Measurements from ENCODE around the gene MAU2.

MAU2 gene

DNA sequence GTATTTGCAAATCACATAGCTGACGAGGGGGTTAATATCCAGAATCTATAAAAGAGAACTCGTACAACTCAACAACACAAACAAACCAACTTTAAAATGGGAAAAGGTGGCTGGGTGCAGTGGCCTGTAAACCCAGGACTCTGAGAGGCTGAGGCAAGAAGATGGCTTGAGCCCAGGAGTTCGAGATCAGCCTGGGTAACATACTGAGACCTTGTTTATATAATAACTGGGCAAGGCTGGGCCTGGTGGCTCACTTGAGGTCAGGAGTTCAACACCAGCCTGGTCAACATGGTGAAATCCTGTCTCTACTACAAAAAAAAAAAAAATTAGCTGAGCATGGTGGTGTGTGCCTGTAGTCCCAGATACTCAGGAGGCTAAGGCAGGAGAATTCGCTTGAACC lies 25.7 kb upstream of the MAU2 start:
- ChIA-PET CTCF (interaction anchor here (1.6 kb wide), 1 partner anchor 12 kb away, joined by 3 read pairs; no protein-coding TSS in a partner anchor), POLR2A (no interaction called here)
- no peak for DNase-seq (ENCODE audit: extremely low spot score)
- TF ChIP-seq CTCF (IDR thresholded peaks at IDR 0.05; ENCODE audit: control extremely low read depth, extremely low read depth, low read depth, missing control alignments), result no peak

DNA sequence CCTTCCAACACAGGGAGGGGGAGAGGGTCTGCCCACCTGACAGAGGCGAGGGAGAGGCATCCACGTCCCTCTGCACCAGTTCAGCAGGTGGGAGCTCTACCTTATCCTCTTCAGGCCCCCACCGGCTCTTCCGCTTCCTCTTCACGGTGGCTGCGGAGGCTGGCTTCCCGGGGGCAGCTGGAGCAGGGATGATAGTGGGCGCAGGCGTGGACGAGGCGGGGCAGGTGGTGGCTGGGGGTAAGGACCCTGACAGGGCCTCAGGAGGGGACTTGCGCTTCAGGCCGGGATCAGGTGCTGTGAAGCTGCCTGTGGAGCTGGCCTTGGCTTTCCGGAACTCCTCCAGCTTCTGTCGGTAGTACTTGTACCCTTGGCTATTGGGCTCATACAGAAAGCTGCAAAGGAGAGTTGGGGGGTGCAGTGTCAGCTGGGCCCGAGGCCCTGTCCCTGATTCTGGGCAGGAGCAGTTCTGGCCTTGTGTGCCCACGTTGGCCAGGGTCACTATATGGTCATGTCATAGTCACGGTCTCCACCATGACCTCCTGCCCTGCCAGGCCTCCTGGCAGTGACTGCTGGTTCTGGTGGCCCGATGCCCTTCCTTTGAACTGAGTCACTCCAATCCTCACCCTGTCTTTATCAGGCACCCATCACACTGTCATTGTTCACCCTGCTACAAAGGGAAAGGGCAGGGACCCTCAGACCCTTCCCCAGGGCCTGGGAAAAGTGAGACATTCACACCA lies 23.5 kb upstream of the MAU2 start:
- POLR2A ChIA-PET, result no interaction called here

GRCh38 chr19:19297759-19298158 lies 22.9 kb upstream of the MAU2 start:
- ChIA-PET CTCF (interaction anchor here (1.0 to 1.1 kb wide), 2 partner anchors 14 to 123 kb away, joined by 3 read pairs; no protein-coding TSS in a partner anchor), POLR2A (no interaction called here)
- TF ChIP-seq CTCF (IDR thresholded peaks at IDR 0.05; ENCODE audit: control extremely low read depth, extremely low read depth, low read depth, missing control alignments), result no peak
- no peak for DNase-seq (ENCODE audit: extremely low spot score)

More for the DNA sequence above, 23.5 kb upstream of the MAU2 start:
- no peak for DNase-seq (ENCODE audit: extremely low spot score)
- CTCF ChIA-PET, result interaction anchor here (1.0 kb wide), 1 partner anchor 122 kb away, joined by 3 read pairs; no protein-coding TSS in a partner anchor
- no peak for TF ChIP-seq CTCF (IDR thresholded peaks at IDR 0.05; ENCODE audit: control extremely low read depth, extremely low read depth, low read depth, missing control alignments)

DNA sequence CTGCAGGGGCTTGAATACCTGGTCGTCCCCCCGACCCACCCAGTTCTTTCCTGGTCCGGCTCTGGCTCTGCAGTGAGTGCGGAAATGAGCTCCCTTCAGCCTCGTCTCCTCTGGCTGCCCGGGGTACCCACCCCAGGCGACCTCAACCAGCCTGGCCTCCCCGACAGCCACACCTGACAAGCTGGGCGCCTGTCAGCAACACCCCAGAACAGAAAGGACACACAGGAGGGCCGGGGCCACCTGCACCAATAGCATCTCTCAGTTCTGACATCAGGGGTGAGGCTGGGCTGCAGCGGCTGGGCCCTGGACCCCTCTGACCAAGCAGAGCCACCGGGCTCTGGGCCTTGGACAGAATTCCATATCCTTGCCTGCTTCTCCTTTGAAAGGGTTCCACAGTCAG lies 20.0 kb upstream of the MAU2 start:
- no peak for TF ChIP-seq CTCF (IDR thresholded peaks at IDR 0.05; ENCODE audit: control extremely low read depth, extremely low read depth, low read depth, missing control alignments)
- DNase-seq (ENCODE audit: extremely low spot score), result no peak
- CTCF ChIA-PET, result no interaction called here
- POLR2A ChIA-PET, result interaction anchor here (0.6 kb wide), 1 partner anchor 105 kb away, joined by 7 read pairs; no protein-coding TSS in a partner anchor

DNA sequence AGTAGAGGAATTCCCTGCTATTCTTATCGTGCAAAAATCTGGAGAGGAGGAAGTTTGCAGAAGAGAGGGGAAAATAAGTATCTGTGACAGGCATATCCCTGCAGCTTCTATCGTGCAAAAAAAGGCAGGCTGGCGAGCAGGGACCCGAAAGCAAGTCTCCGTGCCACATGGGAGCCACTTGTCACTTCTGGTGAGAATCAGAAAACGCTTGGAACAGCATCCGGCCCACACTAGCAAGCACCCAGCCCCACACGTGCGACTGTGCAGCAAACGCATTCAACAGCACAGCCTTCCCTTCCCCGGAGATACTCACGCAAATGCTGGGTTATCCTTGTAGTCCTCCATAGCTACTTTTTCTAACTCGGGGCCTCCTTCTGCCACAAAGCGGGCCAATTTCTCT lies 17.2 kb upstream of the MAU2 start:
- ChIA-PET POLR2A (no interaction called here), CTCF (interaction anchor here (1.3 to 1.4 kb wide), 2 partner anchors 59 to 79 kb away, joined by 3 read pairs; no protein-coding TSS in a partner anchor)
- TF ChIP-seq CTCF (IDR thresholded peaks at IDR 0.05; ENCODE audit: control extremely low read depth, extremely low read depth, low read depth, missing control alignments), result no peak
- DNase-seq (ENCODE audit: extremely low spot score), result no peak

DNA sequence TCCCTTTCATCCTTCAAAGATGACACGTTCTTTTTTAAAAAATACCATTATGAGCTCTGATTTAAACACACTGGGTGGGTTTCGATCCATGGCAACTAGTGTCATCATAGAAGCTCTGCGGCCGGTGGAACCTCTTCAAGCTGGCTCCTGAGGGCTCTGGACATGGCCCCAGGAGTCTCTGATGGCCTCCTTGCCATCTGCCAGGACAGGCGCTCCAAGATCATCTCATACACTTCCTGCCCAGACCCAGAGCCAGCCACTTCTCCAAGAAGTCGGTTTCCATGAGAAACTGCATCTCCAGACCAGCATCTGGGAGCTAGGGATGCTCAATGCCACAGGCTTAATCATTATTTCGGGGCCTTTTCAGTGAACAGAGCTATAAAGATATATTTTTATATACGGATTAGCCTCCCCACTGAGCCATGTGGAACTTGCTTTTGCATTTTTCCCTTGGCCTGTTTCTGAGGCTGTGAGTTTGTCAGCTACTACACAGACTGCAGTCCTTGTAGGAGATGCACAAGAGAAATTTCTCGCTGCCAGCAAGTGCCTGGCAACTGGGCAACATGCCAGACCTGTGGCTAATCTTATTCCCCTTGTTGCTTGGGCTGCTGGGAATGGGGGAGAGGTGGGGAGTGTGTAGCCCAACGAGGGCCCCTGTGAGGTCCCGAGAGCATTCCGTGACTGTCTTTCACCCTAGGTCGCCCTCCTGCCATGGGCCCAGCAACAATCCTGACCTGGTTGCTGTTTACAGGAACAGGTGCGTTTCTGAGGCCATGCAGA lies 16.3 kb upstream of the MAU2 start:
- no peak for DNase-seq (ENCODE audit: extremely low spot score)
- ChIA-PET CTCF (interaction anchor here (0.9 to 3.6 kb wide), 3 partner anchors 11 to 186 kb away, joined by 3 to 11 read pairs (median 3); no protein-coding TSS in a partner anchor), POLR2A (no interaction called here)
- no peak for TF ChIP-seq CTCF (IDR thresholded peaks at IDR 0.05; ENCODE audit: control extremely low read depth, extremely low read depth, low read depth, missing control alignments)
